Frontal cortex (tissue), 4 donors: Measurements from ENCODE around the gene SIGLEC9. TPM values are rescaled to one million over a fixed set of nuclear protein-coding genes. Genes with fewer than 3 reads are reported as not detected.
"Not testable (repeated sequence)": the region's sequence is repeated elsewhere in the genome, so short reads cannot be mapped to it uniquely, and the experiment has no call there.

Source experiments
- DNase-seq, 2 donors: peaks; one replicate each; pipeline ENCODE4 v3.0.0; 2012; ENCODE audit warnings: low spot score in 2 of 2
- FAIRE-seq: peaks from 2 replicates; lab custom pipeline; 2012; peaks lifted over from hg19 to GRCh38; lab: Jason Lieb, UNC
- total RNA-seq: library from RNA; depleted of rRNA; stranded (reverse); fragments of >200 nt; gene quantifications from one replicate; pipeline ENCODE4 v1.2.3, GENCODE V29; 2014
- donor health status: control.
- donor health status: control.
- donor health status: control.

SIGLEC9 gene
- total RNA-seq, 1 donor from 2014 or later = 0.41 TPM

DNA sequence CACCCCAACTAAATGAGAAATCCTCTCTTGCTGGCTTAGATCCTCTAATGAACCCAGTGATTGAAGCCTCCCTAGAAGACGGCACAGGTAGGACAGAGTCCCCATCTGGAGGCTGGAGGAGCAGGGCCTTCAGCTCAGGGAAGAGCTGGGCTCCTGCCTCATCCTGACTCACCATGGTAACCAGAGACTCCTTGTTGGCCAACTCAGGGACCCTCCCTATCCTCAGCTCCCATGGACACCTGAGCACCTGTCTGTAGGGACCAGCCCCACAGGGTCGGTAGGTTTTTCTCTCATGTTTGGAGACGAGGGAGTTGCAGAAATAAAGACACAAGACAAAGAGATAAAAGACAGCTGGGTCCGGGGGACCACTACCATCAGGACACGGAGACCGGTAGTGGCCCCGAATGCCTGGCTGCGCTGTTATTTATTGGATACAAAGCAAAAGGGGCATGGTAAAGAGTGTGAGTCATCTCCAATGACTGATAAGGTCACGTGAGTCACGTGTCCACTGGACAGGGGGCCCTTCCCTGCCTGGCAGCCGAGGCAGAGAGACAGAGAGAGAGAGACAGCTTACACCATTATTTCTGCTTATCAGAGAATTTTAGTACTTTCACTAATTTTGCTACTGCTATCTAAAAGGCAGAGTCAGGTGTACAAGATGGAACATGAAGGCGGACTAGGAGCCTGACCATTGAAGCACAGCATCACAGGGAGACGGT is 44.0 kb downstream of the SIGLEC9 start:
- FAIRE-seq (no peak), DNase-seq (no peak)

DNA sequence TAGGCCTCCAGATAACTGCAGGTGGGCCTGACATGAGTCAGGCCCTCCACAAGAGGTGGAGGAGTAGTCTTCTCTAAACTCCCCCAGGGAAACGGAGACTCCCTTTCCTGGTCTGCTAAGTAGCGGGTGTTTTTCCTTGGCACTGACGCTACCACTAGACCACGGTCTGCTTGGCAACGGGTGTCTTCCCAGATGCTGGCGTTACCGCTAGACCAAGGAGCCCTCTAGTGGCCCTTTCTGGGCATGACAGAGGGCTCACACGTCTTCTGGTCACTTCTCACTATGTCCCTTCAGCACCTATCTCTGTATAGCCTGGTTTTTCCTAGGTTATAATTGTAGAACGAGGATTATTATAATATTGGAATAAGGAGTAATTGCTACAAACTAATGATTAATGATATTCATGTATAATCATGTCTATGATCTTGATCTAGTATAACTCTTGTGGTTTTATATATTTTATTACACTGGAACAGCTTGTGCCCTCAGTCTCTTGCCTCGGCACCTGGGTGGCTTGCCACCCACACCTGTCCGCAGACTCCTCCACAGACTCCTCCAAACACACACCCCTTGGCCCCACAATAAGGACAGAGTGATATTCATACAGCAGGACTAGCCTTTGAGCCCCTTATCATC is 44.7 kb downstream of the SIGLEC9 start:
- DNase-seq = not testable (repeated sequence)
- FAIRE-seq = peak; percentile 58

DNA sequence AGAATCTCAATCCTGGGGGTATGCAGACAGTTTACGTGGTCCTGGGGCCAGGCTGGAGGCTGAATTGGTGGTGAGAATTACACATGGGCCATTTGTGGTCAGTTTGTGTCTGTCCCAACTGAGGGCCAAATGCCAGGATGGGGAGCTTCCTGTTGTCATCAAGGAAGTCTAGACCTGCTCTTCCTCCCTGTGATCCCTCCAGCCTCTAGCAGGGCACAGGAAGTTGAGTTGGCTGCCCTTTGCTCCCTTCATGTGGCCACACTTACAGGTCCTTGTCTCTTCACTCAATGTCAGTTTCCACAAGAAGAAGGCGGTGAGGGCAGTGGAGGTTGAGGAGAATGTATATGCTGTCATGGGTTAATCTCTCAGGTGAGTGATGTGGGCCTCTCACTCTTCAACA is 47.5 kb downstream of the SIGLEC9 start:
- FAIRE-seq = no peak

DNA sequence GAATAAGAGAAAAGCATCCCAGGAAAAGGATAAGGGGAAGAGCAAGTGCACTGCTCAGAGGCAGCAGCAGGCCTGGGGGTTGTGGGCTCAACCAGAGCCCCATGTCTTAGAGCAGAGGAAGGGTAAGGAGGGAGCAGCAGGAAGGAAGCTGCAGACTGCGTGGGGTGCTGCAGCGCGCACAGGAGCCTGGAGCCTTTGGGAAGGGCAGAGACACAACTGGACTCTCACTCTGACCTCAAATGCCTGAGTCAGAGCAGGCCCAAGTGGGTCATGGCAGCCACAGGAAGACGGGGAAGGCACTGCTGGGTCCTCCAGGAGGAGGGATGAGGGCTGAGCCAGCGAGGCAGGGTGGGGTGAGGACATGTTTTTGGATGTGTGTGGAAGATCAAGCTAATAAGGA is 49.0 kb downstream of the SIGLEC9 start:
- DNase-seq (no peak), FAIRE-seq (no peak)

More for the DNA sequence above, 47.5 kb downstream of the SIGLEC9 start:
- DNase-seq = no peak

DNA sequence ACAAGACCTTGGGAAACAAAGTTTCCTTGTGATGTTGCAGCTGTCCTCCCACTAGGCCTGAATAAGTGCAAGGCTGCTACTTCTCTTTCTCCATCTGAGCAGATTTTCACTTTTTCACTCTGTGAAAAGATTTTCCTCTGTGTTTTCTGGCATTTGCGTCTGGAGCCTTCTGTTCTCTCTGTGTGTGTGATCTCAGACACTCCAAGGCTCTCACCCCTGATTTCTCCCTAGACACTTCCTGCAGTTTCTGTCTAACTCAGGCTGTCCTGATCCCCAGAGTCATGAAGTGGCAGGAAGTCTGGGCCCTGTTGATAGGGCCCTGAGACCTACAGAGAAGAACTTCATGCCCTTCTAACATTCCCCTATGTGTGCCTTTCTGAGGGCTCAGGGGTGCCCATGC is 54.5 kb downstream of the SIGLEC9 start:
- DNase-seq (no peak), FAIRE-seq (no peak)

Other genes with a start within 250 kb of the SIGLEC9 start
- gene KLK4, start 213.5 kb upstream of the SIGLEC9 start, total RNA-seq = not detected
- not detected for gene KLK5, start 171.9 kb upstream of the SIGLEC9 start, total RNA-seq
- gene KLK6, start 155.3 kb upstream of the SIGLEC9 start, total RNA-seq = not detected
- gene KLK7, start 141.0 kb upstream of the SIGLEC9 start, total RNA-seq = not detected
- gene KLK8, start 123.3 kb upstream of the SIGLEC9 start, total RNA-seq = not detected
- not detected for gene KLK10, start 105.2 kb upstream of the SIGLEC9 start, total RNA-seq
- not detected for gene KLK11, start 98.3 kb upstream of the SIGLEC9 start, total RNA-seq
- gene KLK12, start 89.9 kb upstream of the SIGLEC9 start, total RNA-seq = not detected
- gene KLK13, start 59.8 kb upstream of the SIGLEC9 start, total RNA-seq = not detected
- gene KLK14, start 42.0 kb upstream of the SIGLEC9 start, total RNA-seq = not detected
- 4.1 TPM for gene CTU1, start 16.5 kb upstream of the SIGLEC9 start, total RNA-seq
- under 0.01 TPM for gene SIGLEC7, start 17.4 kb downstream of the SIGLEC9 start, total RNA-seq
- gene CD33, start 100.2 kb downstream of the SIGLEC9 start, total RNA-seq = 0.41 TPM
- not detected for gene SIGLECL1, start 126.2 kb downstream of the SIGLEC9 start, total RNA-seq
- gene IGLON5, start 186.7 kb downstream of the SIGLEC9 start, total RNA-seq = 4.1 TPM
- 0.41 TPM for gene VSIG10L, start 217.2 kb downstream of the SIGLEC9 start, total RNA-seq
- gene ETFB, start 241.5 kb downstream of the SIGLEC9 start, total RNA-seq = 41.2 TPM
- gene CLDND2, start 244.1 kb downstream of the SIGLEC9 start, total RNA-seq = not detected
- gene NKG7, start 247.7 kb downstream of the SIGLEC9 start, total RNA-seq = not detected